Activated CD4-positive, alpha-beta memory T cell treated with anti-CD3 and anti-CD28 coated beads for 36 hours (primary cell): ENCODE results near the gene TBC1D9B. TPM values are rescaled to one million over a fixed set of nuclear protein-coding genes. Genes with fewer than 3 reads are reported as not detected.
"Not testable (repeated sequence)": the region's sequence is repeated elsewhere in the genome, so short reads cannot be mapped to it uniquely, and the experiment has no call there.

Source experiments
- CTCF ChIA-PET: fragments of 350-600 bp; sonication (Branson Sonifier 250); formaldehyde crosslinking; loops from one replicate; lab custom pipeline; 2021; ENCODE audit warnings: antibody characterized with exemption, inconsistent platforms; lab: Charles Lee
- POLR2A ChIA-PET: fragments of 350-600 bp; sonication (Branson Sonifier 250); formaldehyde crosslinking; loops from one replicate; lab custom pipeline; 2021; ENCODE audit warnings: antibody characterized with exemption; lab: Charles Lee
- DNase-seq: peaks from one replicate; pipeline ENCODE4 v3.0.0-alpha.2; 2020
- H3K27ac Mint-ChIP-seq: one replicate; pipeline ENCODE4 v1.8.0; 2021; ENCODE audit warnings: mixed read lengths
- H3K27me3 Mint-ChIP-seq: one replicate; pipeline ENCODE4 v1.8.0; 2021; ENCODE audit warnings: mixed read lengths
- H3K36me3 Mint-ChIP-seq: one replicate; pipeline ENCODE4 v1.8.0; 2021; ENCODE audit warnings: mixed read lengths
- H3K4me1 Mint-ChIP-seq: one replicate; pipeline ENCODE4 v1.8.0; 2021; ENCODE audit warnings: low read depth, mixed read lengths
- H3K4me3 Mint-ChIP-seq: one replicate; pipeline ENCODE4 v1.8.0; 2021; ENCODE audit warnings: mild to moderate bottlenecking, mixed read lengths
- H3K9me3 Mint-ChIP-seq: one replicate; pipeline ENCODE4 v1.8.0; 2021; ENCODE audit warnings: mixed read lengths
- intact Hi-C: fragments of 100-400 bp; cut with micrococcal nuclease; formaldehyde crosslinking; loops from one replicate; pipeline ENCODE4 v1.15.1; 2023
- total RNA-seq, 2 experiments: library from RNA; stranded (reverse); gene quantifications; one replicate each; pipeline ENCODE4 v1.2.3, GENCODE V29; 2021

Gene TBC1D9B
- total RNA-seq, 2 experiments from 2014 or later, result 59.0 to 62.8 TPM

DNA sequence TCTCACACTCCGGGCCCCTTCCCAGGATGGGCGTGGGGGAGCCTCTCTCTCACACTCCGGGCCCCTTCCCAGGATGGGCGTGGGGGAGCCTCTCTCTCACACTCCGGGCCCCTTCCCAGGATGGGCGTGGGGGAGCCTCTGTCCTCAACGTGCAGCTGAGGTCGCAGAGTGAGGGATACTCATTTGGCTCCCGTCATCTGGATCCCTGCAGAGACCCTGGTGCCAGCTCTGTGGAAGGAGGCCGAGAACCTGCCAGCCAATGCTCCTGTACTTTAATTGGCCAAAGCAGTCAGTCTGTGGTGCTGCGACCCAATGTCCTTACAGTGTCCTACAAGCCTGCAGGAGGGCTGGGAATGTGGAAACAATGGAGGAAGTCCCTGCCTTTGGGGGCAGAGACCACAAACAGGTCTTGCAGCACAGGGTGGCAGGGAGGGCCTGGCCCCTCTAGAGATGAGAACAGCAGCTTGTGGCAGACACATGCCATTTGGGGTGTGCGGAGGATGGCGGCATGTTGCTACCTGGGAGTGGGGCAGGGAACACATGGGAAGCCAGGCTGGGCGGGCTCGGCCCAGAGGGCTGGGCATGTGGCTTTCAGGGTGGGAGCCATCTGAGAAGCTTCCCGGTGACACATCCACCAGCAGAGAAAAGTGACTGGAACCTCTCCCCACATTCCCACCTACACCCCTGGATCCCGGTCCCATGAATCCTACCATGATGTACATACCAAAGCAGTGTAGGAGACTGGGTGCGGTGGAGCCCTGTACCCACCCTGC is 35.5 kb downstream of the TBC1D9B start:
- Mint-ChIP-seq H3K27ac (no peak overlapping the region), H3K27me3 (no peaks in the 10 kb centered on the region), H3K36me3 (peaks cover 20% of the 10 kb centered on the region), H3K4me1 (no peaks in the 10 kb centered on the region), H3K9me3 (no peaks in the 10 kb centered on the region), H3K4me3 (no peak overlapping the region)
- ChIA-PET CTCF (no interaction called here), POLR2A (no interaction called here)
- intact Hi-C loops, result no loop called here
- DNase-seq, result no peak

DNA sequence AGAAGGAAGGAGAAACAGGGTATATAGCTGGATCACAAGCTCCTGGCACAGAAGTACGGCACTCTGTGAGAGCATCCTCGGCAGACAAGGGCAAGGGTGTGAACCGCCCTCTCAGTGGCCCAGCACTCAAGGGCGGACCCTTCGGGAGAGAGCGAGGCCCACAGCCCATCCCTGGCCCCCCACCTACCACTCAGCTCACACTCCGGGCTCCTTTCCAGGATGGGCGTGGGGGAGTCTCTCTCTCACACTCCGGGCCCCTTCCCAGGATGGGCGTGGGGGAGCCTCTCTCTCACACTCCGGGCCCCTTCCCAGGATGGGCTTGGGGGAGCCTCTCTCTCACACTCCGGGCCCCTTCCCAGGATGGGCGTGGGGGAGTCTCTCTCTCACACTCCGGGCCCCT is 36.2 kb downstream of the TBC1D9B start:
- H3K4me3 Mint-ChIP-seq, H3K4me1 Mint-ChIP-seq, H3K9me3 Mint-ChIP-seq, H3K27me3 Mint-ChIP-seq, H3K27ac Mint-ChIP-seq, DNase-seq, intact Hi-C loops: not testable (repeated sequence)
- ChIA-PET POLR2A (interaction anchor here (1.2 kb wide), 1 partner anchor 9 kb away, joined by 3 read pairs; no protein-coding TSS in a partner anchor), CTCF (interaction anchor here (1.2 kb wide), 1 partner anchor 70 kb away, joined by 4 read pairs; no protein-coding TSS in a partner anchor)
- peaks cover 17% of the 10 kb centered on the region for H3K36me3 Mint-ChIP-seq

DNA sequence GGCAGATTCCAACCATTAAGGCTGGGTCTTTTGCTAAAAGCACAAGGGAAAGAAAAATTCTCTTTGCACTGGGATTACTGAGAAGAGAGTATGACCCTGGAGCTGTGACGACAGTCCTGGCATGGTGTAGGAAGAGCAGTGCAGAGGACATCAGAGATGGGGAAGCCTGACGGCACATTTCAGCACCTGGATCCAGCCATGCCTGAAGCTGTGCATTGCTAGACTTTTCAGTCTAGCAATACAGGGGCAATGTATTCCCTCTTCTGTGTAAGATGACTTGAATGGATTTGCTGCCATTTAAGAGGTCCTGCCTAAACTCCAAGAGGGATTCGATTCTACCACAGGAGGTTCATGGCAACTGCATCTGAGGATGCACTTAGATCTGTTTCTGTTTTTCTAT is 36.7 kb downstream of the TBC1D9B start:
- POLR2A ChIA-PET, result interaction anchor here (1.2 kb wide), 1 partner anchor 9 kb away, joined by 3 read pairs; no protein-coding TSS in a partner anchor
- CTCF ChIA-PET, result interaction anchor here (1.2 kb wide), 1 partner anchor 69 kb away, joined by 4 read pairs; no protein-coding TSS in a partner anchor

DNA sequence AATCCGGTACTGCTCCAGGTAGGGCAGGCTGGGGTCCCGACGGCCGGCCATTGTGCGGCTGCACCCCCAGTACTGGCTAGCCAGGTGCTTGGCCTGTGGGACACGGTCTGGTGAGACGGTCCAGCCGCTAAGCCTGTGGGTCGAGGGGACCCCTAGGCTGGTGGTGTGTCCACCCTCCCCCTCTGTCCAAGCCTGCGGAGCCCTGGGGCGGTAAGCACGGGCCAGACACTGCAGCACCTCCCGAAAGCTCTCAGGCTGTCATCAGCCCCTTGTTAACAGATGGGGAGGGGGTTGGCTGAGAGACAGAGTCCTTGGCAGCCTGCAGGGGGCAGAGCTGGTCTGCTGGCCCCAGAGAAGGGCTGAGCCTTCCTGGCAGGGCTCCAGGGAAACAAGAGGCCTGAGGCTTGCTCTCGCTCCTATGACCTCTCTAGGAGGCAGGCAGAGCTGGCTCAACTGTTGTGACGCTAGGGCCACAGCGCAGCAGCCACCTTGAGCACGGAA is 37.2 kb downstream of the TBC1D9B start:
- POLR2A ChIA-PET, result interaction anchor here (1.2 kb wide), 1 partner anchor 8 kb away, joined by 3 read pairs; no protein-coding TSS in a partner anchor
- CTCF ChIA-PET, result interaction anchor here (1.2 kb wide), 2 partner anchors 39 to 69 kb away, joined by 3 to 4 read pairs; no protein-coding TSS in a partner anchor
- Mint-ChIP-seq H3K9me3 (no peaks in the 10 kb centered on the region), H3K27me3 (no peaks in the 10 kb centered on the region), H3K4me3 (no peak overlapping the region), H3K36me3 (peaks cover 15% of the 10 kb centered on the region), H3K27ac (no peak overlapping the region), H3K4me1 (no peaks in the 10 kb centered on the region)
- peak; percentile 14 for DNase-seq
- intact Hi-C loops, result no loop called here

More for the DNA sequence above, 36.7 kb downstream of the TBC1D9B start:
- Mint-ChIP-seq H3K36me3 (peaks cover 15% of the 10 kb centered on the region), H3K9me3 (no peaks in the 10 kb centered on the region), H3K4me1 (no peaks in the 10 kb centered on the region), H3K27ac (no peak overlapping the region), H3K27me3 (no peaks in the 10 kb centered on the region), H3K4me3 (no peak overlapping the region)
- no peak for DNase-seq
- intact Hi-C loops, result no loop called here

DNA sequence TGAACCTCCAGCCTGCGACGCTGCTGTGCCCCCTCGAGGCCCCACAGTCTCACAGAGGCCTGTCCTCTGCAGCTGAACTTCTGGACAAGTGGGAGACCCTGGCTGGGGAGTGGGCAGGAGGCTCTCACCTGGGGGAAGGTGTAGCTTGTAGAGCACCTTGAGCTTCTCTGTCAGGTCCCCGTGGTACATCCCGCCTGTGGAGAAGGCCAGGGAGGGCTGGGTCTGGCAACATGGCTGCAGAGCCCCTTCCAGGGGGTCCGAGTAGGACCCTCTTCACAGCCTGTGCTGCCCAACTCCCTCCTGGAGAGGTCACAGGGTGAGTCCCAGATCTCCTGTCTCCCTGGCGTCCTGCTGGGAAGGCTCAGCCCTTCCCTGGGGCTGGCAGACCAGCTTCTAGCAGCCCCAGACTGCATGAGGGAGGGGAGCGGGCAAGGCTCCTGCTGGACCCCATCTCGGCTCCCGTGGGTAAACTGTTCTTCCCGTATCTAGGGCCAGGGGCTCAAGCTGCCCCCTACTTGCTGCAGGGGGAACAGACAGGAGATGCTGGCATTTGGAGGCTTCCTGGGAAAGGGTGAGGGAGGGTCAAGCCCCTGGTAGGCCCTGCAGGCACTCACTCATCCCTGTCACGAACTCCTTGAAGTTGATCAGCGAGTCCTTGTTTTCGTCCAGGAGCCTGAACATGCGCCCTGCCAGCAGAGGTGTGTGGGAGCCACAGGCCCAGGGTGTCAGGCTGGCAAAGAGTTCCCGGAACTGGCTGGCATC is 37.9 kb downstream of the TBC1D9B start:
- no peaks in the 10 kb centered on the region for H3K4me1 Mint-ChIP-seq
- intact Hi-C loops, result no loop called here
- DNase-seq, result no peak
- POLR2A ChIA-PET, result no interaction called here
- no peaks in the 10 kb centered on the region for H3K9me3 Mint-ChIP-seq
- no peak overlapping the region for H3K27ac Mint-ChIP-seq
- H3K27me3 Mint-ChIP-seq, result no peaks in the 10 kb centered on the region
- H3K4me3 Mint-ChIP-seq, result no peak overlapping the region
- CTCF ChIA-PET, result interaction anchor here (1.2 kb wide), 1 partner anchor 38 kb away, joined by 3 read pairs; no protein-coding TSS in a partner anchor
- peaks cover 15% of the 10 kb centered on the region for H3K36me3 Mint-ChIP-seq

DNA sequence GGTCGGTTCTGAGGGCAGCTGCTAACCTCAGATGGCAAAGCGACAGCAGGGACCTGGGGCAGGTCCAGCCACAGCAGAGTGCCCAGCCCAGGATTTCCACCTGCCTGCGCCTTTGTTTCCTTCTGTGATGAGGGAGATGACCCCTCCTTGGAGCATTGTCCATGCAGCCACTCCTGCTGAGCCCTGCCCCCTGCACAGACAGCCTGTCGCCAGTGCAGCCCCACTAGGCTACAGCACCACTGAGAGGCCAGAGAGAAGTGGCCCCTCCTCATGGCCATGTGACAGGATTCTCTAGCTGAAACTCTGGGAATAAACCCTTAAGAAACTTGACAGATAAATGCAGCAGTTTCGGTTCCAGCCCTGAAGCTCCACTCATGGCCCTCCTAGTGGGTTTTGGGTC is 38.6 kb downstream of the TBC1D9B start:
- ChIA-PET POLR2A (no interaction called here), CTCF (interaction anchor here (1.2 kb wide), 1 partner anchor 37 kb away, joined by 3 read pairs; no protein-coding TSS in a partner anchor)
- Mint-ChIP-seq H3K9me3 (no peaks in the 10 kb centered on the region), H3K36me3 (peaks cover 14% of the 10 kb centered on the region), H3K4me1 (no peaks in the 10 kb centered on the region), H3K27me3 (no peaks in the 10 kb centered on the region), H3K27ac (no peak overlapping the region), H3K4me3 (no peak overlapping the region)
- intact Hi-C loops, result no loop called here
- DNase-seq, result no peak

DNA sequence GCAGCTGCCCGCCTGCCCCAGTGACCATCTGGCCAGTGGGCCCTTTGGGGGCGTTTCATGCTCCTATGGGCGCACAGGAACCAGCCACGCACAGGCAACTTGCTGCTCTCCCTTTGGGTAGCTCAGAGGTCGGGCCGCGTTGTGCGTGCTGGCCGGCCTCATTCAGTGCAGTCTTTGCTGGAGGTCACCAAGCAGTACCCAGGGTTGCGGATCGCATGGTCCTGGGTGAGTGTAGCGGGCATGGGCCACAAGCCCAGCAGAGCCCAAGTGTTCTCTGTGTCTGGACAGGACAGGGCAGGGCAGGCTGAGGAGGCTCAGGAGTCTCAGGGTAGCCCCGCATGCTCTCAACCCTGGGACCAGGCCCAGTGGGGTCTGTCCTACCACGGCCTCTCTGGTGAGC is 39.2 kb downstream of the TBC1D9B start:
- POLR2A ChIA-PET, result no interaction called here
- intact Hi-C loops, result no loop called here
- Mint-ChIP-seq H3K4me1 (no peaks in the 10 kb centered on the region), H3K4me3 (no peak overlapping the region), H3K27me3 (no peaks in the 10 kb centered on the region), H3K9me3 (no peaks in the 10 kb centered on the region), H3K27ac (no peak overlapping the region), H3K36me3 (peaks cover 16% of the 10 kb centered on the region)
- CTCF ChIA-PET, result no interaction called here
- no peak for DNase-seq

DNA sequence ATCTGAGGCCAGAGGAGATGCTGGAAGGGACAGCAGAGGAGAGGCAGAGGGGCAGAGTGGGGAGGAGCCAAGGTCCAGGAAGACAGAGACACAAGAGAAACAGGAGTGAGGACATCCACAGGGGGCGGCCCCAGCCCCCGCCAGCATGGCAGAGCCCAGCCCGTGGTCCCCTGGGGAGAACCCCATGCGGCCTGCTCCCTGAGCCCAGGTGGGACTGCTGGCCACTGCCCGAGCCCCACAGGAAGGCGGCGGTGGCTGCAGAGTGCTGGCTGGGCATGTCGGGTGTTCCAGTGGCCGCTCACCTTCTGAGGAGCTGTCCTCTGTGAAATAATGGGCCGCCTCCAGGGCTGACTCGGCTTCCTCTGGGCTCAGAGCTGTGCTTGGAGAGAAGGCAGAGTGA is 40.2 kb downstream of the TBC1D9B start:
- no peak overlapping the region for H3K27ac Mint-ChIP-seq
- ChIA-PET CTCF (interaction anchor here (1.2 to 1.4 kb wide), 3 partner anchors 9 to 31 kb away, joined by 3 read pairs; partner anchors contain the start of gene MRNIP), POLR2A (no interaction called here)
- no peaks in the 10 kb centered on the region for H3K9me3 Mint-ChIP-seq
- H3K36me3 Mint-ChIP-seq, result peaks cover 20% of the 10 kb centered on the region
- no peaks in the 10 kb centered on the region for H3K4me1 Mint-ChIP-seq
- intact Hi-C loops, result no loop called here
- no peak for DNase-seq
- no peak overlapping the region for H3K4me3 Mint-ChIP-seq
- H3K27me3 Mint-ChIP-seq, result no peaks in the 10 kb centered on the region

DNA sequence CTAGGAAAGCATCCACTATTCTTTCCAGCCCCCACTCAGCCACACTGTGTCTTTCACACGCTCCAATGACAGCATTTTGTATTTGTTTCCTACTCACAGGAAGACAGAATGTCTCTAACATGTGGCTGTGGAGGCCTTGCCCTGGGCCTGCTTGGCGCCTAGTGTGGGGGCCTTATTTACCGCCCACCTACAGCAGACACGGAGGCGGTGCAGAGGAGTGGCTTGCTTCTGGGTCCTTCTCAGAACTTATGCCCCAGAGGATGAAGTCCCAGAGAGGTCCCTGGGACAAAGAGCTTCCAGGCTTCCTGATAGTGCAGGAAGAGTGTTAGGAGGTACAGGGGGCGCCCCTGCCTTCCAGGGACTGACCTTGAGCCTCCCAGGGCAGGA is 40.6 kb downstream of the TBC1D9B start:
- Mint-ChIP-seq H3K4me3 (no peak overlapping the region), H3K36me3 (peaks cover 21% of the 10 kb centered on the region), H3K9me3 (no peaks in the 10 kb centered on the region), H3K27me3 (no peaks in the 10 kb centered on the region), H3K4me1 (no peaks in the 10 kb centered on the region), H3K27ac (no peak overlapping the region)
- CTCF ChIA-PET, result interaction anchor here (1.2 to 1.4 kb wide), 5 partner anchors 9 to 65 kb away, joined by 3 read pairs; partner anchors contain the start of gene MRNIP
- no peak for DNase-seq
- intact Hi-C loops, result no loop called here
- POLR2A ChIA-PET, result no interaction called here

DNA sequence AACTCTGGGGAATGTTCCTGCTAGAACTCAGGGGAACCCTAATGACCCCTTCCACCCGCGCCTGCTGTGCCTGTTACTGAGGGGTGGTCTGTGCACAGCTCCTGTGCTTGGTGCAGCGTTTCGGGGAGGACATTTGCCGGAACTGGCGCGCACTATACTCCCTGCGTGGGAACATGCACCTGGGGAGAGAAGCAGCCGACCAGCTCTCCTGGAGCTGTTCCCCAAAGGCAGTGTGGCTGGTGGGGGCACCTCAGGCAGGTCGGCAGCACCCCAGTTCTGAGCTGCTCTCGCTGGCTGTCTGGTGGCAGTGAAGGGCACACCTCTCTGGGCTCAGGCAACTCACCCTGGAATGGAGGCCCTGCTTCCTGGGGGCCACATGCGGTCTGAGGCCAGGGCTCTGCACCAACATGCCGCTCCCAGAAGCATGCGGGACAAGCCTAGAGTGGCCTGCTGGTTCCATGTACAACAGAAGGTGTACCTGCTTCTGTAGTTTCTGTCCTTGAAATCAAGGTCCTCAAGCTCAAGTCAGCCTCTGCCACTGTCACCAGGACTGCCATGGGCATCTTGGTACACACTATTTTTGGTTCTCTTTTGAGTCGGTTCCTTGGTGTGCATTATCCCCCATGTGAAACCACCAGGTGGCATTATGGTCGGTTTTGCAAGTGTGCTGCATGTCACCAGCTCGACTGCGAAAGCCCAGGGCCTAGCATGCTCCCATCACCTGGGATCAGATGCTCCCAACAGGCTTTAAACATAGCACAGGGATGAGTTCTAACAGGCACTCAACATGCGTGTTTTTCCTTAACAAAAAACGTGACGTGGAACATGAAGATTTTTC is 41.2 kb downstream of the TBC1D9B start:
- CTCF ChIA-PET, result interaction anchor here (1.2 to 1.4 kb wide), 5 partner anchors 8 to 65 kb away, joined by 3 read pairs; partner anchors contain the start of gene MRNIP
- H3K4me1 Mint-ChIP-seq, result no peaks in the 10 kb centered on the region

More for the DNA sequence above, 41.2 kb downstream of the TBC1D9B start:
- POLR2A ChIA-PET, result no interaction called here
- H3K27ac Mint-ChIP-seq, result no peak overlapping the region
- intact Hi-C loops, result loop anchor here (1.0 kb wide), 1 partner anchor 224 kb away; no protein-coding TSS in a partner anchor
- H3K4me3 Mint-ChIP-seq, result no peak overlapping the region
- peaks cover 21% of the 10 kb centered on the region for H3K36me3 Mint-ChIP-seq
- no peaks in the 10 kb centered on the region for H3K9me3 Mint-ChIP-seq
- no peaks in the 10 kb centered on the region for H3K27me3 Mint-ChIP-seq
- DNase-seq, result peak; percentile 44
